Kidney epithelial cell (primary cell): ENCODE results near the gene DHRS3. TPM values are rescaled to one million over a fixed set of nuclear protein-coding genes. Genes with fewer than 3 reads are reported as not detected.

Source experiments
- DNase-seq: peaks from one replicate; pipeline ENCODE4 v3.0.0-alpha.2; 2010; ENCODE audit warnings: low read depth
- H3K27me3 ChIP-seq: 2 replicates; pipeline ENCODE4 v1.6.0; 2011; ENCODE audit warnings: low read length; ENCODE audit not compliant: control insufficient read depth, insufficient read depth
- H3K36me3 ChIP-seq: 2 replicates; pipeline ENCODE4 v1.5.1; 2011; ENCODE audit warnings: low read length; ENCODE audit not compliant: control insufficient read depth, insufficient read depth
- H3K4me3 ChIP-seq: 2 replicates; pipeline ENCODE4 v1.5.1; 2011; ENCODE audit warnings: low read depth, mild to moderate bottlenecking, control low read depth, low read length
- CTCF ChIP-seq: IDR thresholded peaks from 2 replicates; pipeline ENCODE4 v1.5.1; 2011; ENCODE audit warnings: mild to moderate bottlenecking, moderate library complexity, low read length, control low read depth, inconsistent platforms; ENCODE audit not compliant: insufficient read depth, poor library complexity, severe bottlenecking
- total RNA-seq: library from RNA; depleted of rRNA; stranded (reverse); fragments of >200 nt; gene quantifications from 2 replicates; pipeline ENCODE4 v1.2.3, GENCODE V29; 2015

Gene DHRS3
- total RNA-seq, 1 donor from 2014 or later: 37.4 TPM

GRCh38 chr1:12596007-12596821 is 21.8 kb downstream of the DHRS3 start:
- no peak for TF ChIP-seq CTCF
- Histone ChIP-seq H3K4me3 (peak overlapping the region; percentile 21), H3K36me3 (no peaks in the 10 kb centered on the region), H3K27me3 (no peaks in the 10 kb centered on the region)
- peak; percentile 85 for DNase-seq

DNA sequence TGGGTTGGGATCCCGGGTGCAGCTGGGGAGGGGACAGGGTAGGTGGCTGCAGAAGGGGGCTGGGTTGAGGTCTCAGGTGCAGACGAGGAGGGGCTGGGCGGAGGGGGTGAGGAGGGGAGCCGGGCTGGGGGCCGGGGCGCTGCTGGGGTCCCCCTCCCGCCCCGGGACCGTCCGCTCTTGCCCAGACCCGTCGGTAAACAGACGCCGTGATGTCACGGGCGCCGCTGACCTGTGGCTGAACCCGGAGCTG is 22.3 kb downstream of the DHRS3 start:
- DNase-seq: no peak
- H3K36me3 ChIP-seq: no peaks in the 10 kb centered on the region

DNA sequence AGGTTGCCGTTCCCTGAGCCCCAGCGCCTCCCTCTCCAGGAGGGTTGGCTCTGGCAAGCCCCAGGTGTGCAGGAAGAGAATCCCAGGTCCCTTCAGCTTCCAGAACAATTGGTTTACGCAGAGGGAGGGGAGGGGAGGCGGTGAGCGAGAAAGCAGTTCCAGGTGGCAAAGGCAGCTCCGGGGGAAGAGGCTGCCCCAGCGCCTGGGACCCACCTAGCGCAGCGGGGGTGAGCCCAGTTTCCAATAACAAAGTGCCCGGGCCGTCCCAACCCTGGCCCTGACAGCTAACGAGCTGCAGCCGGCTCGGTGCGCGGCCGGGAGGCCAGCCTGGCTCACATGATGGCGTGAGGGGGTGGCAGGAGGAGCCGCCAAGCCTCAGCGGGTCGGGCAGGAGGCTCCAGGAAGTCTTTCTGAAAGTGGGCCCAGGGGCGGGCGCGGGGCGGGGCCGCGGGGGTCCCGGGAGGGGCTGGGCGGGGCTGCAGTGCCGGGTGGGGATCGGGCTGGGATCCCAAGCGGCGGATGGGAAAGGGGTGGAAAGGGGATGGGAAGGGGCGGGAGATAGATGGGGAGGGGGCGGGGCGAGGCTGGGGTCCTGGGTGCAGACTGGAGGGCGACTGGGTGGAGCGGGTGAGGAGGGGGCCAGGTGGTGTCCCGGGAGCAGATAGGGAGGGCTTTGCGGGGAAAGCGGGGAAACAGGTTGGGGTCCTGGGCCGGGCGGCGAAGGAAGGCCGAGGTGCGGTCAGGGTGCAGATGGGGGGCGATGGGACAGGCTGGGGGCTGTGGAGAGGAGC is 22.8 kb downstream of the DHRS3 start:
- DNase-seq: peak; percentile 43
- H3K36me3 ChIP-seq: no peaks in the 10 kb centered on the region
- H3K4me3 ChIP-seq: peak overlapping the region; percentile 29
- no peak for TF ChIP-seq CTCF
- no peaks in the 10 kb centered on the region for H3K27me3 ChIP-seq

More for the DNA sequence above, 22.3 kb downstream of the DHRS3 start:
- H3K27me3 ChIP-seq: no peaks in the 10 kb centered on the region
- peak overlapping the region; percentile 29 for H3K4me3 ChIP-seq
- TF ChIP-seq CTCF: no peak

DNA sequence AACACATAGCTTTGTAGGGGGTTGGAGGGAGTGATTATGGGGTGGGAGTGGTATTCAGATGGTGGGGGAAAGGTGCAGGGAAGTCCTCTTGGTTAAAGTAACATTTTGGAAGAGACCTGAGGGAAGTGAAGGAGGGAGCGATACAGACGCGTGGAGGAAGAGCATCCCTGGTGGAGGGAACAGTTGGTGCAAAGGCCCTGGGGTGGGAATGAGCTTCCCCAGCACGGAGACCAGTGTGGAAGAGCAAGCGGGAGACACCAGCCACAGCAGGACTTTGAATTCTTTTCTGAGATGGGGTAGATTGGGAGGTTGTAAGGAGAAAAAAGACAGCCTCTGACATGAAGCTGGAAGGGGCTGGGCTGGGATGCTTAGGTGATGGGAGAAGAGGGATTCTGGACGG is 23.5 kb downstream of the DHRS3 start:
- TF ChIP-seq CTCF: no peak
- peak overlapping the region; percentile 29 for H3K4me3 ChIP-seq
- DNase-seq: no peak
- no peaks in the 10 kb centered on the region for H3K36me3 ChIP-seq
- H3K27me3 ChIP-seq: no peaks in the 10 kb centered on the region

- DNase-seq: no peak
- H3K4me3 ChIP-seq: no peak overlapping the region
- no peaks in the 10 kb centered on the region for H3K27me3 ChIP-seq
- no peak for TF ChIP-seq CTCF
- H3K36me3 ChIP-seq: no peaks in the 10 kb centered on the region
Observed at GRCh38 chr1:12593621-12594066, 24.4 kb downstream of the DHRS3 start.

DNA sequence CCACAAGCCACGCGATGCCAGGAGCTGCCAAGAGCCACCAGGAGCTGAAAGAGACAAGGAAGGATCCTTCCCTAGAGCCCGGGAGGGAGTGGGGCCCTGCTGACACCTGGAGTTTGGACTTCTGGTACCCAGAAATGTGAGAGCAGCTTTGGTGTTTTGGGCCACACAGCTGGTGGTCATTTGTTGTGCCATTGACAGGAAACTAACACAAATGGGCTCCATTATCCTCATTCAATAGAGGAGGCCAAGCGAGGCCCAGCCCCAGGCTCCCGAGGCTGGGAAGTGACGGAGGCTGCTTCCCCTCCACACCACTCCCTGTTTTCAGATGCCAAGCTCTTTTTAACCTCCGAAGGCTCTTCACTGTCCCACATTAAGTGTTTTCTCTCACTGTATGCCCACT is 25.5 kb downstream of the DHRS3 start:
- no peak overlapping the region for H3K4me3 ChIP-seq
- no peak for TF ChIP-seq CTCF
- H3K36me3 ChIP-seq: peaks cover 3% of the 10 kb centered on the region
- H3K27me3 ChIP-seq: no peaks in the 10 kb centered on the region
- DNase-seq: no peak
